PC-9 (cell line): Measurements from ENCODE around the gene SLC7A6.

Experiments used
- EZH2 ChIP-seq: fragments of 200-600 bp; sonication (generic); IDR thresholded peaks from 2 replicates; pipeline ENCODE4 v1.8.0; 2017; ENCODE audit warnings: antibody characterized with exemption, low read depth
- TF ChIP-seq, protein P1 (sequence below): fragments of 200-600 bp; sonication (generic); conservative IDR thresholded peaks from 2 replicates; pipeline ENCODE4 v1.6.1; 2017; ENCODE audit warnings: mixed run types, antibody characterized with exemption, mild to moderate bottlenecking, moderate library complexity

DNA sequence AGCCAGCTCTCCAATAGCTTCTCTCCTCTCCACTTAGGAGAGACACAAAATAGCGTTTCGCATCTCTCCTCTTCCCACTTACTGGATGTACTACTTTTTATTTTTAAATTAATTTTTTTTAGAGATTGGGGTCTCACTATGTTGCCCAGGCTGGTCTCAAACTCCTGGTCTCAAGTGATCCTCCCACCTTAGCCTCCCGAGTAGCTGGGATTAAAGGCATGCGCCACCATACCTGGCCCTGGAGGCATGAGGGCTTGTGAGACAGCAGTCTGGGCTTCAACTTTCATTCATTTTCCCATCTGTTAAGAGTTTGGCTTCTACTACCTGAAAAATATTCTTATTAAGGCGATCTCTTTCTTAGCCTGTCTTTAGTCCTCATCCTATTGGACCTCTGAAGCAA is 28.1 kb downstream of the SLC7A6 start:
- TF ChIP-seq, protein P1, sequence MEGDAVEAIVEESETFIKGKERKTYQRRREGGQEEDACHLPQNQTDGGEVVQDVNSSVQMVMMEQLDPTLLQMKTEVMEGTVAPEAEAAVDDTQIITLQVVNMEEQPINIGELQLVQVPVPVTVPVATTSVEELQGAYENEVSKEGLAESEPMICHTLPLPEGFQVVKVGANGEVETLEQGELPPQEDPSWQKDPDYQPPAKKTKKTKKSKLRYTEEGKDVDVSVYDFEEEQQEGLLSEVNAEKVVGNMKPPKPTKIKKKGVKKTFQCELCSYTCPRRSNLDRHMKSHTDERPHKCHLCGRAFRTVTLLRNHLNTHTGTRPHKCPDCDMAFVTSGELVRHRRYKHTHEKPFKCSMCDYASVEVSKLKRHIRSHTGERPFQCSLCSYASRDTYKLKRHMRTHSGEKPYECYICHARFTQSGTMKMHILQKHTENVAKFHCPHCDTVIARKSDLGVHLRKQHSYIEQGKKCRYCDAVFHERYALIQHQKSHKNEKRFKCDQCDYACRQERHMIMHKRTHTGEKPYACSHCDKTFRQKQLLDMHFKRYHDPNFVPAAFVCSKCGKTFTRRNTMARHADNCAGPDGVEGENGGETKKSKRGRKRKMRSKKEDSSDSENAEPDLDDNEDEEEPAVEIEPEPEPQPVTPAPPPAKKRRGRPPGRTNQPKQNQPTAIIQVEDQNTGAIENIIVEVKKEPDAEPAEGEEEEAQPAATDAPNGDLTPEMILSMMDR, result no peak
- no peak for TF ChIP-seq EZH2
